ENCODE results near the gene FHIT.

DNA sequence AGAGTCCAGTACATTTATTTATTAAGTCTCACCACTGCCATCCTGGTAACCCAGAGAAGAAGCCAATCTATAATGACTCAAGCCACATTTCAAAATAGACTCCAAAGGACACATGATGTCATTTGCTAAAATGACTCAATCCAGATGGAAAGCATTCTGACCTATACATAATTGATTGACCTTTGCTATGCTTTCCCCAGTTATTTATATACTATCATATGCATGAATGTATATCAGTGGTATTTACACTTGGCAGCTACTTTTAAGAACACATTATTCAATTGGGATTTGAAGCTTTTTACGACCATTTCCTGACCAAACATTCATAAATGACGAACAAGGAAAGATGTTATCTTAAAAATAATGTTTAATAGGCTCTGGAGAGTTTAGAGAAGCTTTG, 297.2 kb downstream of the FHIT start:
- TF ChIP-seq, protein P1, sequence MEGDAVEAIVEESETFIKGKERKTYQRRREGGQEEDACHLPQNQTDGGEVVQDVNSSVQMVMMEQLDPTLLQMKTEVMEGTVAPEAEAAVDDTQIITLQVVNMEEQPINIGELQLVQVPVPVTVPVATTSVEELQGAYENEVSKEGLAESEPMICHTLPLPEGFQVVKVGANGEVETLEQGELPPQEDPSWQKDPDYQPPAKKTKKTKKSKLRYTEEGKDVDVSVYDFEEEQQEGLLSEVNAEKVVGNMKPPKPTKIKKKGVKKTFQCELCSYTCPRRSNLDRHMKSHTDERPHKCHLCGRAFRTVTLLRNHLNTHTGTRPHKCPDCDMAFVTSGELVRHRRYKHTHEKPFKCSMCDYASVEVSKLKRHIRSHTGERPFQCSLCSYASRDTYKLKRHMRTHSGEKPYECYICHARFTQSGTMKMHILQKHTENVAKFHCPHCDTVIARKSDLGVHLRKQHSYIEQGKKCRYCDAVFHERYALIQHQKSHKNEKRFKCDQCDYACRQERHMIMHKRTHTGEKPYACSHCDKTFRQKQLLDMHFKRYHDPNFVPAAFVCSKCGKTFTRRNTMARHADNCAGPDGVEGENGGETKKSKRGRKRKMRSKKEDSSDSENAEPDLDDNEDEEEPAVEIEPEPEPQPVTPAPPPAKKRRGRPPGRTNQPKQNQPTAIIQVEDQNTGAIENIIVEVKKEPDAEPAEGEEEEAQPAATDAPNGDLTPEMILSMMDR (IDR thresholded peaks at IDR 0.05), result no peak
- TF ChIP-seq POLR2A (IDR thresholded peaks at IDR 0.05), result no peak
- TF ChIP-seq EP300 (IDR thresholded peaks at IDR 0.05; ENCODE audit: low read depth), result no peak
- no peak for TF ChIP-seq POLR2AphosphoS5 (IDR thresholded peaks at IDR 0.05)

Data from transverse colon (tissue), 4 donors.